Activated CD8-positive, alpha-beta memory T cell treated with anti-CD3 and anti-CD28 coated beads for 36 hours (primary cell): ENCODE data around the gene SORT1. TPM values are rescaled to one million over a fixed set of nuclear protein-coding genes. Genes with fewer than 3 reads are reported as not detected.
"Not testable (repeated sequence)": the region's sequence is repeated elsewhere in the genome, so short reads cannot be mapped to it uniquely, and the experiment has no call there.

Source experiments
- CTCF ChIA-PET: fragments of 350-600 bp; sonication (Branson Sonifier 250); formaldehyde crosslinking; loops from one replicate; lab custom pipeline; 2021; ENCODE audit warnings: antibody characterized with exemption; lab: Charles Lee
- POLR2A ChIA-PET: fragments of 350-600 bp; sonication (Branson Sonifier 250); formaldehyde crosslinking; loops from one replicate; lab custom pipeline; 2021; ENCODE audit warnings: antibody characterized with exemption; lab: Charles Lee
- total RNA-seq, 2 experiments: library from RNA; stranded (reverse); gene quantifications; one replicate each; pipeline ENCODE4 v1.2.3, GENCODE V29; 2021

Gene SORT1
- total RNA-seq, 2 experiments from 2014 or later: 2.7 to 3.1 TPM

DNA sequence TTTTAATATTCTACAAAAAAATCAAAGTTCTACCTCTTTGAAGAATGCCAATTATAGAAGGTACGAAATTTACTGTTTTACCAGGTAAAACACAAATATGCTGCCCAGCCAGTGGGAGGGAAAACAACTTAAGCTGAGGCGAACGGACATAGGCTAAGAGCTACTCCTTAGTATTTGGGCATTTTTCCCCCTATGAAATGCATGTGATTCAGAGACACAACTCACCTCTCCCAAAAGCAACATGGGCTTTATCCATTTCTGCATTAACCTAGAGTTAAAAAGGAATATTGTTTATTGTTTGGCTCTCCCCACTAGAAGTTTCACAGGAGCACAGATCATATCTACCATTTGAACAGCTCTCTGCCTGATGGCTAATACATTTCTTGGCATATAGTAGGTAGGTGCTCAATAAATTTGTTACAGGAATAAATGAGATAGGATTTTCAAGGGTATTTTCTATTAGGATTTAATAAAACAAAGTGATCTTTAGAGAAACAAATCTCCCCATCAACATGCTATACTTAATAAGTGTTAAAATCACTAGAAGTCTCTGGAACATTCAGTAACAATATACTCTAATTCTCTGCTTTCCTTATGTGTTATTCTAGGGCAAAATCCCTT lies 2.4 kb upstream of the SORT1 start:
- CTCF ChIA-PET: interaction anchor here (0.5 to 5.4 kb wide), 11 partner anchors 17 to 1262 kb away, joined by 3 to 34 read pairs (median 4); partner anchors contain the start of gene PSRC1
- POLR2A ChIA-PET: interaction anchor here (0.7 kb wide), 1 partner anchor 111 kb away, joined by 3 read pairs; no protein-coding TSS in a partner anchor

DNA sequence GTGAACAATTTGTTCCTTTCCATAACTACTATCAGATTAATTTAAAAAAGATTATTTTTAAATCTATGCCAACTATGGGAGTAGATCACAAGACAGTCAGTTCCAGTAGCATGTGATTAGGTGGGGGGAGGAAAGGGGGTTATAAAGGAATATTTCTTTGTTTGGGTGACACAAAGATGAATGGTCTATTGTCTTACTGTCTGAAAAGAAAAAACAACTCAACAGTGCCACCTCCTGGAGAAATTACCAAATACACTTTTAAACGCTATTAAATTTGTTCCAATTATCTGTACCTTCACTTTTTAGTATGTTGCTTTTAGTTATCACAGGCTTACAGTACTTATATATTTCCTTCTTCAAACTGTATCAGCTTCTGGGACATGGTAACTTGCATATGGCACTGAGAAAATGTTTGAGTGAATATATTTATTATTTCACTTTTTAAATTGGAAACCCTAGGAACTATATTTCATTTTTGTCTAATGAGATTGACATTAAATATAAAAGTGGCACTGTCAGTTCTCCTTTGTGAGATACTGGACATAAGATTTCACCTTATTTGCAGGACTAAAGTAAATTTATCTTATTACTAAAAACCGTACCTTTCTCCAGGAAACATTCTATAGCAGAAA lies 1.7 kb upstream of the SORT1 start:
- POLR2A ChIA-PET: interaction anchor here (0.9 kb wide), 1 partner anchor 16 kb away, joined by 3 read pairs; no protein-coding TSS in a partner anchor

DNA sequence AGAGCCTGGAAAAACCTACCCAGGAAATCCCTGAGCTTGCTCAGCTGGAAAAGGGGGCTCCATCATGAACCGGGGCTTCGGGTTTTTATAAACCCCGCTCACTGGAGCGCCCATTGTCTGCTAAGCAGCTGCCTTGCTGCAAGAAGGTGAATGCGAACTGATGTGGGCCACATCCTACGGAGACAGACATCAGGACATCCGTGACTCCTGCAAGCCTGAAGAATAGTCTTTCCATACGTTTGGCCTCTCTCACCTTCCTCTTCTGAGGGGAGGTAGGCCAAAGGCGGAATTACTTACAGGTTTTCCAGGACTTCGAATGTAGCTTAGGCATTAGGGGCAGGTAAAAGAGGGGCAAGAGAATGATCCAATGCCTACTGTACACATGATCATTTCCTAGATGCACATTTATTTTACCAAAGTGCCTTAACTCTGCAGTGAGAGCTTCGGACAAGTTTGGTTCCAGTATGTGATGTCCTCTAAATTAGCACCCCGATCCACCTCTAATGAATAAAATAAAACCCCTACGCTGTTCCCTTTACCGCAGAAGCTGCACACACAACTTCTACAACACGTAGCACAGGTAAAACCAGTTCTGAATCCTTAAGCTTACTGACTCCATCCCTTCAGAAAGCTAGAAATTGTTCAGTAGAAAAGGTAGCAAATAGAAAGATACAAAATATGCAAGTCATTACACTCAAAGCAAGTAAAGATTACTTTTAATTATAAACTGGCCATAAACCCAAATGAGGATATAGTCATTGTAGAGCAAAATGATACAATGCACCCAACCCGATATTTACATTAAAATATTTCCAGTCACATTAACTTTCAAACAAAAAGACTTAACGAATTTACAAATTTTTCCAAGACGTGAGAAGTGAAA lies 866 bp upstream of the SORT1 start:
- CTCF ChIA-PET: interaction anchor here (0.6 to 5.4 kb wide), 22 partner anchors 9 to 1188 kb away, joined by 3 to 34 read pairs (median 4); partner anchors contain the start of genes ATXN7L2 and PSRC1
- POLR2A ChIA-PET: interaction anchor here (0.9 kb wide), 1 partner anchor 15 kb away, joined by 3 read pairs; no protein-coding TSS in a partner anchor

More for the DNA sequence above, 1.7 kb upstream of the SORT1 start:
- CTCF ChIA-PET: interaction anchor here (0.6 to 5.4 kb wide), 23 partner anchors 10 to 1262 kb away, joined by 3 to 34 read pairs (median 4); partner anchors contain the start of genes ATXN7L2 and PSRC1

DNA sequence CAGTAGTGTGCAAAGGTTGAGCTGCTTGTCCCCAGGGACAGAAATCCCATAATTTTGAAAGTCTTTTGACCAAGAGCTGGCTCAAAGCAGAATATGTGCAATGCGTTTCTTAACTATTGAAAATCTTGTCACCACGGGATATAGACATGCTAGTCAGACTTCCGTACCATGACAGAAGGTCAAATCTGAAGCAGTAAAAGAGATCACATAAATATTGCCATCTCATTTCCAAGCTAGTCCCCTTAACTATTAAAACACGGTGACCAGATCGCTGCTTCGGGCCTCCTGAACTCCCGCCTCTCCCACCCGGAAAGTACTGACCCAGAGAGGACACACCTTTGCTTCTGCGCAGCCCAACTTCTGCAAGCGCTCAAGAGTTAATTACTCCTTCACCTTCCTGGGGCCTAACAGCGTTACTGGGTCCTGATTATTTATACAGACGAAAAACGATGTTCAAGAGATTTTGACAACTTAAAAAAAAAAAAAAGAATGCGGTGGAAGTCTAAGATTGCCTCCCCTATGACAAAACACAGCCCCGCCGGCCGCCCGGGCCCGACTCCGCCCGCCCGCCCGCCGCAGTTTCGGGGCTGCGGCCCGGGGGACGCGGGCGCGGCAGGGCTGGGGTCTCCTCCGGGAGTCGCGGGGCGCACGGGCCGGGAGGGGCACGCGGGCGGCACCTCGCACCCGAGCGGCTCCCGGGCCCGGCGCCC lies 692 bp downstream of the SORT1 start:
- ChIA-PET POLR2A (interaction anchor here (0.6 kb wide), 1 partner anchor 634 kb away, joined by 5 read pairs; no protein-coding TSS in a partner anchor), CTCF (interaction anchor here (0.5 to 5.4 kb wide), 7 partner anchors 16 to 297 kb away, joined by 3 to 34 read pairs (median 7); partner anchors contain the start of gene CYB561D1)

DNA sequence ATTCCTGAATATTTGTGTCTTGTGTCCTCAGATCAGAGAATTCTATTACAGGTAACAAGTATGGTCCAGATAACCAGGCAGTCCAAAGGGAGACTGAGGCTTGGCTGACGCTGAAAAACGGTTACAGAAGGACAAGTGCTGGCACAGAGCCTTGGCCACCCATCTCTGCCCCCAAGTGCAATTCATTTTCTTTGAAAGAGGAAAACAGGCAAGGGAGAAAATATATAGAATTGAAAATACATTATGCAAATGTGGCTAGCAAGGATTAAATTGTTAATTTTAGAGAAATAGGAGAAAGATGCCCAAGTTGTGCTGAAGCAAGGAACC lies 1.2 kb downstream of the SORT1 start:
- CTCF ChIA-PET: interaction anchor here (0.5 to 5.4 kb wide), 3 partner anchors 17 to 119 kb away, joined by 3 to 34 read pairs (median 3); partner anchors contain the start of gene CYB561D1

GRCh38 chr1:109395602-109396512 lies 1.9 kb downstream of the SORT1 start:
- ChIA-PET CTCF (interaction anchor here (0.9 kb wide), 1 partner anchor 17 kb away, joined by 3 read pairs; no protein-coding TSS in a partner anchor), POLR2A (interaction anchor here (0.6 kb wide), 1 partner anchor 636 kb away, joined by 5 read pairs; no protein-coding TSS in a partner anchor)

More for the DNA sequence above, 1.2 kb downstream of the SORT1 start:
- POLR2A ChIA-PET: interaction anchor here (0.6 kb wide), 1 partner anchor 635 kb away, joined by 5 read pairs; no protein-coding TSS in a partner anchor

GRCh38 chr1:109395282-109395599 lies 2.5 kb downstream of the SORT1 start:
- POLR2A ChIA-PET, CTCF ChIA-PET: not testable (repeated sequence)

DNA sequence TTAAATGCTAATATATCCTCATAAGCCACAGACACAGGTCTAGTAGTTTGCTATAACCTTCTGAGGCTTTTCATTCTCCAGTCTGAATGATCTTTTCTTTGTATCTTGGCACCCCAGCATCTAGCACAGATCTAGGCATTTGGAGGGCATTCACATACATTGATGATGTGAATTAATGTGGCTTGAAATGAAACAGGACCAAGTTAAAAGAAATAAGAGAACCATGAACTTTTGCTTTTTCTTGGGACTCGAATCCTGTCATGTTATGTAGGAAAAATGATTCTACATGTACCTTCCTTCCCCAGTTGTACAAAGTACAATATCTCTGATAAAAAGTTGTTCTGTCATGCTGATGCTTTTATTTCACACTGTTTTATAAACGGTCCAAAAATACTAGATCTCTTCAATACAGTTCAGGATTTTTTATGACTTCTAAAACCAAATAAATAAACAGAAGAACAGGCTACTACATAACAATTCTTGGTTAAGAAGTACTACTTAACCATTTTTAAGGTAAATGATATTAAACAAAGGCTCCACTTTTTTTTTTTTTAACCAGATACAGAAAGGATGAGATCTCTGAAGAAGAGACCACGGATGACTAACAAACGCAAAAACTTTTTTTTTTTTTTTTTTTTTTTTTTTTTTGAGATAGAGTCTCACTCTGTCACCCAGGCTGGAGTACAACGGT lies 3.0 kb downstream of the SORT1 start:
- ChIA-PET CTCF (no interaction called here), POLR2A (no interaction called here)

GRCh38 chr1:109393617-109394233 lies 4.0 kb downstream of the SORT1 start:
- CTCF ChIA-PET: no interaction called here

GRCh38 chr1:109392788-109393616 lies 4.7 kb downstream of the SORT1 start:
- POLR2A ChIA-PET: no interaction called here
- CTCF ChIA-PET: no interaction called here

More at GRCh38 chr1:109393617-109394233, 4.0 kb downstream of the SORT1 start:
- POLR2A ChIA-PET: no interaction called here

DNA sequence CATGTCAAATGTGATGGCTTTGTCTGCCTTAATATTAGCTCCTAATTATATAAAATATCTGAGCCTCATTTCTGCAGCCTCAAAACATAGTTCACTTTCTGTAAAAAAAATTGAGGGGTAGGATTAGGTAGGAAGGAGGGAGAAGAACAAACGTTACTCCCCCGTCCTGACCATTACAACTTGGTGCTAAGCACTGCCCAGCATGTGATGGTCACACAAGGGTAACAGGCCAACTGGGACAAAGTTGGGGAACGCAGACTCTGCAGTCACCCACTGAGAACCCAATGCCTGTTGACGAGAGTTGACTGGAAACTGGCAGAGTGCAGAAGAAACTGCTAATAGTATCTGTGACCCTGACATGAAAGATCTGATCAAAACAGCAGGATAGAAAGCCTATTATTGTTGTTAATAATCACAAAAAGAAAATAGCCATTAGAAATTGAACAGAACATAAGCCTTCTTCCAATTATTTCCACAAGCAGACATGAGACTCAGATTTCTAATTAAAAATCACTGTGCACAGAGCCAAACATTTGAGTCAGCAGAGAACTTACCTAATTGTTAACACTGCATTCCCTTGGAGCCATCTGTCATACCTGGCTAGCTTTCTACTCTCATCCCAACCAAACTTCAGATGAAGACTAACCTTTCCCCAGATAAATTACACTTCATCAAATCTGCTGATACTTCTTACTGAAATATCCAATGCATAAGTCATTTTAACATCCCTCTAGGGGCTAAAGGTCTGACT lies 5.5 kb downstream of the SORT1 start:
- ChIA-PET CTCF (no interaction called here), POLR2A (no interaction called here)

GRCh38 chr1:109391626-109392025 lies 6.1 kb downstream of the SORT1 start:
- POLR2A ChIA-PET: no interaction called here
- CTCF ChIA-PET: no interaction called here

- POLR2A ChIA-PET: interaction anchor here (0.7 kb wide), 1 partner anchor 35 kb away, joined by 4 read pairs; no protein-coding TSS in a partner anchor
- CTCF ChIA-PET: no interaction called here
These were observed 6.6 kb downstream of the SORT1 start for GRCh38 chr1:109391157-109391556.

- ChIA-PET CTCF (interaction anchor here (0.6 to 2.0 kb wide), 4 partner anchors 9 to 162 kb away, joined by 3 to 7 read pairs (median 4); no protein-coding TSS in a partner anchor), POLR2A (interaction anchor here (0.5 kb wide), 1 partner anchor 277 kb away, joined by 4 read pairs; no protein-coding TSS in a partner anchor)
These were observed 7.9 kb downstream of the SORT1 start for GRCh38 chr1:109389638-109390341.
